Body of pancreas (tissue), 4 donors: ENCODE data around the gene EDA2R. TPM values are rescaled to one million over a fixed set of nuclear protein-coding genes. Genes with fewer than 3 reads are reported as not detected.

ENCODE experiments used
- ATAC-seq: fragments of 150-250 bp; one replicate; pipeline ENCODE4 v1.9.1; 2016
- DNase-seq, 4 donors: peaks; one replicate each; pipeline ENCODE4 v3.0.0-alpha.2; 2019
- H3K27ac ChIP-seq, 4 donors: fragments of 200-600 bp; sonication (generic); 1 replicate in 3 of 4; 2 replicates in 1 of 4; pipeline versions ENCODE4 v1.5.1 to v1.6.1; 2016 to 2019; ENCODE audit warnings: mild to moderate bottlenecking in 1 of 4, mixed read lengths in 1 of 4, moderate library complexity in 1 of 4
- H3K27me3 ChIP-seq, 2 donors: fragments of 200-600 bp; sonication (generic); one replicate each; pipeline ENCODE4 v1.6.0; 2016; ENCODE audit warnings: mild to moderate bottlenecking in 1 of 2
- H3K36me3 ChIP-seq, 2 donors: fragments of 200-600 bp; sonication (generic); replicated peaks in 1 of 2; 2 replicates each; pipeline ENCODE4 v1.5.1; 2016; ENCODE audit warnings: low read depth in 2 of 2; ENCODE audit not compliant: insufficient read depth in 1 of 2
- H3K4me1 ChIP-seq: fragments of 200-600 bp; sonication (generic); one replicate; pipeline ENCODE4 v1.6.0; 2016
- H3K4me3 ChIP-seq, 2 donors: fragments of 200-600 bp; sonication (generic); 1 replicate in 1 of 2; 2 replicates in 1 of 2; pipeline ENCODE4 v1.5.1; 2016 to 2019
- H3K9me3 ChIP-seq, 3 donors: fragments of 200-600 bp; sonication (generic); 1 replicate in 2 of 3; 2 replicates in 1 of 3; pipeline ENCODE4 v1.5.1; 2016
- POLR2A ChIP-seq, 3 donors: fragments of 450-650 bp; IDR thresholded peaks; one replicate each; pipeline ENCODE4 v1.6.1; 2016; ENCODE audit warnings: antibody characterized with exemption in 3 of 3, mild to moderate bottlenecking in 2 of 3
- WGBS, 2 donors: methylation state at CpG; one replicate each; pipeline ENCODE4 v1.1.5; 2017; 5-methylcytosine and 5-hydroxymethylcytosine counted together
- intact Hi-C: fragments of 100-400 bp; cut with DNase I; formaldehyde crosslinking; loops from one replicate; pipeline ENCODE4 v1.15.1; 2023
- total RNA-seq, 2 donors: library from RNA; depleted of rRNA; stranded (reverse); fragments of >200 nt; gene quantifications; one replicate each; pipeline ENCODE4 v1.1.0, GENCODE V29; 2016
- TF ChIP-seq, protein P1 (sequence below), 7 experiments: fragments of 450-650 bp in 4 of 7; fragments of 200-600 bp in 3 of 7; sonication (generic) in 3 of 7; IDR thresholded peaks; one replicate each; pipeline ENCODE4 v1.5.1; 2016 to 2019; ENCODE audit warnings: antibody characterized with exemption in 7 of 7

Gene EDA2R
- total RNA-seq, 2 donors from 2014 or later: 0.66 to 2.9 TPM

DNA sequence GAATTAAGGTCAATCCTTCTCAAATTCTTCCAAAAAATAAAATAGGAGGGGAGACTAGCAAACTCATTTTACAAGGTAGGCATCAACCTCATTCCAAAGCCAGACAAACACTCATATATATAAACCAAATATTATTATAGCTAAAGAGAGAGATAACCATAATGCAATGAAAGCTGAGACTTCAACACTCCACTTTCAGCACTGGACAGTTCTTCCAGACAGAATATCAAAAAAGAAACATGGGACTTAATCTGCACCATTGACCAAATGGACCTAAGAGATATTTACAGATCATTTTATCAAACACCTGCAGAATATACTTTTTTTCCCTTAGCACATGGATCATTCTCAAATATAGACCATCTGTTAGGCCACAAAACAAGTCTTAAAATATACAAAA, 15.5 kb upstream of the EDA2R start:
- no peak overlapping the region for H3K4me3 ChIP-seq
- H3K36me3 ChIP-seq: no peaks in the 10 kb centered on the region
- intact Hi-C loops: no loop called here
- ATAC-seq (no peak), DNase-seq (no peak)
- no peaks in the 10 kb centered on the region for H3K9me3 ChIP-seq
- TF ChIP-seq, protein P1, sequence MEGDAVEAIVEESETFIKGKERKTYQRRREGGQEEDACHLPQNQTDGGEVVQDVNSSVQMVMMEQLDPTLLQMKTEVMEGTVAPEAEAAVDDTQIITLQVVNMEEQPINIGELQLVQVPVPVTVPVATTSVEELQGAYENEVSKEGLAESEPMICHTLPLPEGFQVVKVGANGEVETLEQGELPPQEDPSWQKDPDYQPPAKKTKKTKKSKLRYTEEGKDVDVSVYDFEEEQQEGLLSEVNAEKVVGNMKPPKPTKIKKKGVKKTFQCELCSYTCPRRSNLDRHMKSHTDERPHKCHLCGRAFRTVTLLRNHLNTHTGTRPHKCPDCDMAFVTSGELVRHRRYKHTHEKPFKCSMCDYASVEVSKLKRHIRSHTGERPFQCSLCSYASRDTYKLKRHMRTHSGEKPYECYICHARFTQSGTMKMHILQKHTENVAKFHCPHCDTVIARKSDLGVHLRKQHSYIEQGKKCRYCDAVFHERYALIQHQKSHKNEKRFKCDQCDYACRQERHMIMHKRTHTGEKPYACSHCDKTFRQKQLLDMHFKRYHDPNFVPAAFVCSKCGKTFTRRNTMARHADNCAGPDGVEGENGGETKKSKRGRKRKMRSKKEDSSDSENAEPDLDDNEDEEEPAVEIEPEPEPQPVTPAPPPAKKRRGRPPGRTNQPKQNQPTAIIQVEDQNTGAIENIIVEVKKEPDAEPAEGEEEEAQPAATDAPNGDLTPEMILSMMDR (IDR thresholded peaks at IDR 0.05): no peak
- TF ChIP-seq POLR2A (IDR thresholded peaks at IDR 0.05): no peak
- no peak overlapping the region for H3K27ac ChIP-seq
- no peaks in the 10 kb centered on the region for H3K27me3 ChIP-seq
- no peaks in the 10 kb centered on the region for H3K4me1 ChIP-seq

DNA sequence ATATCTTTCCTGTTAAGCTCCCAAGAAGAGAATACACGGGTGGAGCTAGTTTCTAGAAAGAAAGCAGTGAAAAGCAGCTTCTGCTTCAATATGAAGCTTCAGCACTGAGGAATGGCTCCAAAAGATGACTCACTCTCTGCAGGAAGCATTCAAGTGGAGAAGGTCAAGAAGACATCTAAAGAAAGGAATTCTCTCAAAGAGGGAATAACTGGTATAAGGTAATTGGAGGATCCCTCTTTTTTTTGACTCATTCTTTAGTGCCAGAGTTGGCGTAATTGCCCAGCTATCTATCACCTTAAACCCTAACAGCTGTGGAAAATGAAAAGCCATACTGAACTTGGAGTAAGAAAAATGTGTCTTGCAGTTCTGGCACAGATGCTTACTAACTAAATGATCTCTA, 3.5 kb downstream of the EDA2R start:
- TF ChIP-seq POLR2A (IDR thresholded peaks at IDR 0.05): no peak
- TF ChIP-seq, protein P1 (IDR thresholded peaks at IDR 0.05): no peak
- Histone ChIP-seq H3K36me3 (no peaks in the 10 kb centered on the region), H3K27ac (no peak overlapping the region), H3K27me3 (no peaks in the 10 kb centered on the region), H3K9me3 (no peaks in the 10 kb centered on the region), H3K4me3 (no peak overlapping the region), H3K4me1 (no peaks in the 10 kb centered on the region)
- ATAC-seq: no peak
- intact Hi-C loops: no loop called here
- WGBS, 2 donors: 61 to 64% methylated on average over 2 of the region's 2 CpGs
- DNase-seq: no peak

DNA sequence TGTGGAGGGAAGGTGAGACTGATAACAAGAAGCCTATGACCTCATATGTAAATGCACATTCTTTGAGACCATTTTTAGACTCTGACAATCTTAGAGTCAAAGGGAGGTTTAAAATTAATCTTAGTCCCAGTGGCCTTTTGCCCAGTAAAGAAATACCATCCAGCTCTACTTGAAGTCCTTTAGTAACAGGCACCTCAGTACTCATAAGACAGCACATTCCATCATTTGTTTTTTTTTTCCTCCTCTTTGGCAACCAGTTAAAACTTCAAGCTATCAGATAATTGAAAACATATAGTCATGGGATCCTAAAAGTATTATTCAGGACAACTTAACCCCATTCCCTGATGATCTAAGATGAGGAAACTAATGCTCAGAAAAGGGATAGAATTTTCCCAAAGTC, 4.6 kb downstream of the EDA2R start:
- no peak overlapping the region for H3K4me3 ChIP-seq
- ATAC-seq: no peak
- no peaks in the 10 kb centered on the region for H3K9me3 ChIP-seq
- no peaks in the 10 kb centered on the region for H3K4me1 ChIP-seq
- H3K27me3 ChIP-seq: no peaks in the 10 kb centered on the region
- DNase-seq: no peak
- intact Hi-C loops: no loop called here
- no peak overlapping the region for H3K27ac ChIP-seq
- H3K36me3 ChIP-seq: no peaks in the 10 kb centered on the region
- TF ChIP-seq, protein P1 (IDR thresholded peaks at IDR 0.05): no peak
- no peak for TF ChIP-seq POLR2A (IDR thresholded peaks at IDR 0.05)

DNA sequence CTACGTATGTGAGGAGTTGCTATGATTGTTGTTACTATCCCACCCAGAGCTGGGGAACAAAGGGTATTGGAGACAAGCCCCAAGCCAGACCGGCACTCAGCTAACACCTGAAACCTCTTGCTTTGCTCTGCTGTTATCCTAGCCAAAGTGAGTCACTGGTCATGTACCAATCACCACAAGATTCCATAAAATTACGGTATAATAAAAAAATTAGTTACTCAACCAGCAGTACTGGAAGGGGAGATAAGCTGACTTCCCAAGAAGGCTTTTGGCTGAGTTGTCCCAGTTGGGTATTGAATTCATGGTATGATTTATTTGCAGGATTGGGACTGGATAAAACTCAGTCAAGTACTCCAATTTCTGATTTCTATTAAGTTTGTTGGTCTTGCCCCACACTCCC, 5.3 kb downstream of the EDA2R start:
- intact Hi-C loops: no loop called here
- Histone ChIP-seq H3K27ac (no peak overlapping the region), H3K4me1 (no peaks in the 10 kb centered on the region), H3K4me3 (no peak overlapping the region), H3K36me3 (no peaks in the 10 kb centered on the region), H3K27me3 (no peaks in the 10 kb centered on the region), H3K9me3 (no peaks in the 10 kb centered on the region)
- WGBS, 2 donors: 32 to 44% methylated on average over 2 to 3 of the region's 3 CpGs
- TF ChIP-seq, protein P1 (IDR thresholded peaks at IDR 0.05): no peak
- no peak for TF ChIP-seq POLR2A (IDR thresholded peaks at IDR 0.05)
- ATAC-seq: no peak
- DNase-seq: no peak

DNA sequence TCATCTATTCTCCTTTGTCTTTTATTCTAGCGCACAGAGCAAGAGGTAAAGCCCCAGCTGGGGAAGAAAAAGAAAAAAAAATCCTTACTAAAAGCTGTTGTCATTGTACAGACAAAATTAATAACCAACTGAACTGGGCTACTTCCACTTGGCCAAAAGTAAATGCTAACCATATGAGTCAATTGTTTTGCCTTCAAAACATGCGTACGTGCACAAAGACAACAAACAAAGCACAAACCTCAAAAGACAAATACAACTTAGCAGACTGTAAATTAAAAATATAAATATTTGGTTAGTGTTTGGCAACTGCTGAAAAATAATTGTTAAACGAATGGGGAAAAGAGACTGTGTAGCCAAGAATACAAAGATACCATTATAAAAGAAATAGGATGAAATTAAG, 5.9 kb downstream of the EDA2R start:
- H3K4me3 ChIP-seq: no peak overlapping the region
- intact Hi-C loops: no loop called here
- no peak for ATAC-seq
- H3K27ac ChIP-seq: no peak overlapping the region
- WGBS, 2 donors: 42 to 55% methylated on average over 4 of the region's 4 CpGs
- H3K36me3 ChIP-seq: no peaks in the 10 kb centered on the region
- DNase-seq: no peak
- TF ChIP-seq, protein P1 (IDR thresholded peaks at IDR 0.05): no peak
- no peak for TF ChIP-seq POLR2A (IDR thresholded peaks at IDR 0.05)
- no peaks in the 10 kb centered on the region for H3K27me3 ChIP-seq
- H3K9me3 ChIP-seq: no peaks in the 10 kb centered on the region
- H3K4me1 ChIP-seq: no peaks in the 10 kb centered on the region
